NCI-H748 treated with DMSO at 0.1 percent for 48 hours (cell line): ENCODE data around the gene CAGE1.
"Not testable (repeated sequence)": the region's sequence is repeated elsewhere in the genome, so short reads cannot be mapped to it uniquely, and the experiment has no call there.

Source experiments
- DNase-seq: peaks from one replicate; lab custom pipeline; 2025; lab: John Stamatoyannopoulos, UW

The CAGE1 gene

DNA sequence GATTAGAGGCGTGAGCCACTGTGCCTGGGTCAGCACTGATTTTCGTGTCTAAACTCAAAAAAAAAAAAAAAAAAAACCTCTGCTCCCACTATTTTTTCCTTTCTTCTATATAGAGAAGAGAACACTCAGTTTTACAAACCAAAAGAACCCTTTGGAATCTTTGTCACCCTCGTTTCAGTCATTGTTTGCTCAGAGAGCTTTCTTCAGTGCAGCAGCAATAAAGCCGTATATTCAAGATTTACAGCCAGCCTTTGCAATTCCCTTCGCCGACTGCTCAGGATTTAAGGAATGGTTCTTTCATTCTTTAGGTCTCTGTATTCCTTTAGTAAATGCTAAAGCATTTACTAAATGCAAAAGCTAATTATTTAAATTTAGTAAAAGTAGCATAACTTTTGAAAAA, 20.2 kb upstream of the CAGE1 start:
- DNase-seq = no peak

DNA sequence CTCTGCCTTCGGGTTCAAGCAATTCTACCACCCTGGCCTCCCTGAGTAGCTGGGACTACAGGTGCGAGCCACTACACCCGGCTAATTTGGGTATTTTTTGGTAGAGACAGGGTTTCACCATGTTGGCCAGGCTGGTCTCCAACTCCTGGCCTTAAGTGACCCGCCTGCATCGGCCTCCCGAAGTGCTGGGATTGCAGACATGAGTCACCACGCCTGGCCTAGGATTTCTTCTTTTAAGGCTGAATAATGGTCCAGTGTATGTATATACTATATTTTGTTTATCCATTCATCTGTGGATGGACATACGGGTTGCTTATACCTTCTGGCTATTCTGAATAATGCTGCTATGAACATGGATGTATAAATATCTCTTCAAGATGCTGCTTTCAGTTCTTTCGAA, 17.2 kb upstream of the CAGE1 start:
- no peak for DNase-seq

- no peak for DNase-seq
Observed at GRCh38 chr6:7404546-7404945, 15.0 kb upstream of the CAGE1 start.

DNA sequence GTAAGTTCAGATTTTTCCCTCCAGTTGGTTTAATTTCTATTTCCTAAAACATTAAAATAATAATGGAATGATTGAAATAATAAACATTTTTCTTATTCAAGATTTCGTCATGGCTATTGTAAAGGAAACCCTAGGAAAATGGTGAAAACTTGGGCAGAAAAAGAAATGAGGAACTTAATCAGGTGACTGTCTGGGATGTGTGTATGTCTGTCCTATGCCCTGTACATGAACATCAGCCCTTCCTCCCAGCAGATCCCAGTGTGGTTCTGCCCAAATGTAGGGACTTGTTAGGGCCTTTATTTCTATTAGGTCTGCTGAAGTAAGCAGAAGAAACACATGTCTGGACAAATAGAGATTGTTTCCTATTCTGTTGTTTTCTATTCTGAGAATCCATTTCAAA, 13.2 kb upstream of the CAGE1 start:
- DNase-seq = no peak

DNA sequence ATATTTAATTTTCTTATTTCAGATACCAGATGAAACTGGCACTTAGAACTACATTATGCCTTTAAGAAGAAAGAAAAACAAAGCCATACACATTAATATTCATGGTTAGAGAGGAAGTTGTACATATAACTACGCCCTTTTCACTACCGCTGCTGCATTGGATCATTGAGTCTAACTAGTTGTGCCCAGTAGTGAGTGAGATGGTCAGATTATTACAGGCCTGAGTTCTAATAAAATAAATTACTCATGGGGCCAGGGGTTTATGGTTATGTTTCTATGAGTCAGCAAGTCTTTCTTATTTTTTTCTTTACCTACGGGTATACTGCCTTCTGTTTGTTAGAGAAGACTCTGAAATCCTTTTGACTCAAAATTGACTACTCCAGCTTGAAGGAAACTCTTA, 11.5 kb upstream of the CAGE1 start:
- DNase-seq = no peak

DNA sequence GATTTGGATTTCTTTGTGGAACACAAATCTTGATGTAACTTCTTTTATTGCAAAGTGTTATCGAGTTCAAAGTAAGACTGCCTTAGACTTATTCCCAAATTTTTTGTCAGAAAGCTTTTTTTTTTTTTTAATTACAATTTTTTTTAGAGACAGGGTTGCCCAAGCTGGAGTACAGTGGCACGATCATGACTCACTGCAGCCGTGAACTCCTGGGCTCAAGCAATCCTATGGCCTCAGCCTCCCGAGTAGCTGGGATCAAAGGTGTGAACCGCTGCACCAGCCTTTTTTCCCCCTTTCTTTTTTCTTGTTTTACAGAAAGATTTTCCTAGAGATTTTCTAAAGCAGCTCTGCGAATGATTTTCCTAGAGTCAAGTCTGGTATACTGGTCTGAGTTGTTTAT, 2.9 kb upstream of the CAGE1 start:
- no peak for DNase-seq

GRCh38 chr6:7391151-7391550, 1.6 kb upstream of the CAGE1 start:
- DNase-seq = no peak

DNA sequence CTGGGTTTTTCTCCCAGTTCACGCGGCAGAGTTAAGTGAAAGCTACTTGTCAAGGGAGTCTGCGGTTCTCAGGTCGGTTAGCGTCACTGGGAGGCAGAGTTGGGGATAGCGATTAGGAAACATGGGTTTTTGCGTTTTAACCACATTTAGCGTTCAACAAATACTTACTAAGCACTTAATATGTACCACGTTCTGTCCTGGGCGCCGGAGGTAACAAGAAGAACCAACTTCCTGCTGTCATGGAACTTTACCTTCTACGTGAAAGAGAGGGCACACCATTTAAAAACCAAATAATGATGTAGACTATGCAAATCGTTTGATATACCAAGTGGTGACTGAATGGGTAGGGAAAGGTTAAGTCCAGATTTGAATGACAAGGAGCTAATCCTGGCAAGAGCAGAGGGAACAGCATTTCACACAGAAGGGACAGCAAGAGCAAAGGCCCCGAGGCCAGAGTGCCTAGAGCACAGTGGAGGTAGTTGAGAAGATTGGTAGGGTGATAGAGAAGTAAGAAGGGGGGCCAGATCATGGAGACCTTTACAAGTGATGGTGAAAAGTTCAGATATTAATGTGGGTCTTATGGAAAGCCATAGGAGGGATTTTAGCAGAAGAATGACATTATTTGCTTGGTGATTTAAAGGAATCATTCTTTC, 810 bp upstream of the CAGE1 start:
- no peak for DNase-seq

DNA sequence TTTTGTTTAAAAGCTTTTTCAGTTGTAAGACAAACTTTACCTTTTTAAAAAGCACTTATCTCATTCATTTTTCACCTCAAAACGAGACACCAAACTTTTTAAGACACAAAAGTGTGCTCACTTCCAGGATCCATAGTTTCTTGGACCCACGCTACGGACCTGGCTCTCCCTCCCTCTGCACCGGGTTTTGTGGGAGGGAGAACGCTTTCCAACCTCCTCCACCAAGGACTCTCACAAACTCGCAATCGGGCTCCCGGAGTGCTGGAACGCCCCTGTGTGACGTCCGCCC, 436 bp downstream of the CAGE1 start:
- DNase-seq = no peak

DNA sequence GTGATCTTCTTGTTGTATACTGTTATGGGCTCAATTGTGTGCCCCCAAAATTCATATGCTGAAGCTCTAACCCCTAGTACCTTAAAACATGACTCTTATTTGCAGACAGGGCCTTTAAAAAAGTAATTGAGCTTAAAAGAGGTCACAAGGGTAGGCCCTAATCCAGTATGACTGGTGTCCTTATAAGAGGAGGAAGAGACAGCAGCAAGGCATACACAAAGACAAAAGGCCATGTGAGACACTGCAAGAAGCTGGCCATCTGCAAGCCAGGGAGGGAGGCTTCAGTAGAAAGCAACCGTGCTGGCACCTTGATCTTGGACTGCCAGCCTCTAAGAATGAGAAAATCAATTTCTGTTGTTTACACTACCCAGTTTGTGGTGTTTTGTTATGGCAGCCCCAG, 8.4 kb downstream of the CAGE1 start:
- DNase-seq = no peak

DNA sequence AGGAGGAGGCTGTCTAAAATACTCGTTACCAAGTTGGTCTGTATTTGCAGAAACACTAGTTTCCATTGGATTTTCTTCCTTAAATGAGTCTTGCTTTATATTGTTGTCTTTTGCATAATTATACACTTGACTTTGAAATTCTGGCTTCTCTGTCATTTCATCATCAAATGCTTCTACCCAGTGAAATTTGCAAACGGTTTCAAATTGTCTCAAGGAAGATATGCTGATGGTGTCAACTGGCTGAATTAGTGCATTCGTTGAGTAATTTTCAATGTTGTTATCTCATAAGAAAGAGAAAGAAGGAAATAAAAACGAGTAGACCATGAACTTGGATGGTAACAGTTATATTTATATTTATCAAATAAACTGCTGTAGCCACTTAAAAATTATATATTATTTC, 10.8 kb downstream of the CAGE1 start:
- DNase-seq = no peak

- DNase-seq = no peak
Observed at GRCh38 chr6:7377961-7378360, 11.6 kb downstream of the CAGE1 start.

DNA sequence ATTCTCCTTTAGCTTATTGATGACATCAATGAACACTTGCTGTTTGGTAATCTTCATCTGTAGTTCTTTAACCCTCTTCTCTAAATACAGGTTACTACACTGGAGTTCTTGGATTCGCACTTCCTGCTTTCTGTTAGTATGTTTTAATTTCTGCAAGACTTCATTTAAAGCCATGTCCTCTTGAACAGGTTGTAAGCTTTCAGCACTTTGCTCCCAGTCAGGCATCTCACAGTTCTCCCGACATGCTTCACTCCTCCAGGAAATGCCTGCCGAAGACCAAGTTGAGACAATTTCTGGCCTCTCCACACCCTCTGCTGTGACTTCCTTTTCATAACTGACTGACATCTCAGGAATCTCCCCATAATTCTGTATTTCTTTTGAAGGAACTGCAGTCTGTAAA, 15.8 kb downstream of the CAGE1 start:
- no peak for DNase-seq

DNA sequence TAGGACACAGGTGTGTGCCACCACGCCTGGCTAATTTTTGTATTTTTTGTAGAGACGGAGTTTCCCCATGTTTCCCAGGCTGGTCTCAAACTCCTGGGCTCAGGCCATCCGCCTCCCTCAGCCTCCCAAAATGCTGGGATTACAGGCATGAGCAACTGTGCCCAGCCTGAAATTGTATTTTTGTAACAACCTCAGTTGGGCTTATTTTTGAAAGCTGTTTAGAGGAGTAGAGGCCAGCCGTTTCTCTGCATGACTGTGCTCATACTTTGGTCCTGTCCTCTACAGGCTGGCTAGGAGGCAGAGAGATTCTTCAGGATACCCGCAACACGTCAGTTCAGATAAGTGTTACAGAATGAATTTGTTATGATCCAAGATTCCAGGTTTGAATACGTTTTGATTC, 22.1 kb downstream of the CAGE1 start:
- DNase-seq = no peak

DNA sequence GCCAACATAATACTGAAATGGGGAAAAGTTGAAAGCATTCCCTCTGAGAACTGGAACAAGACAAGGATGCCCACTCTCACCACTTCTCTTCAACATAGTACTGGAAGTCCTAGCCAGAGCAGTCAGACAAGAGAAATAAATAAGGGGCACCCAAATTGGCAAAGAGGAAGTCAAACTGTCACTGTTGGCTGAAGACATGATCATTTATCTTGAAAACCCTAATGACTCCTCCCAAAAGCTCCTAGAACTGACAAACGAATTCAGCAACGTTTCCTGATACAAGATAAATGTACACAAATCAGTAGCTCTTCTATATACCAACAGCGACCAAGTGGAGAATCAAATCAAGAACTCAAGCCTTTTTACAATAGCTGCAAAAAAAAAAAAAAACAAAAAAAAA, 37.6 kb downstream of the CAGE1 start:
- DNase-seq = not testable (repeated sequence)

GRCh38 chr6:7350591-7350990, 39.0 kb downstream of the CAGE1 start:
- not testable (repeated sequence) for DNase-seq

- DNase-seq = not testable (repeated sequence)
Observed at GRCh38 chr6:7347551-7347997, 42.0 kb downstream of the CAGE1 start.

DNA sequence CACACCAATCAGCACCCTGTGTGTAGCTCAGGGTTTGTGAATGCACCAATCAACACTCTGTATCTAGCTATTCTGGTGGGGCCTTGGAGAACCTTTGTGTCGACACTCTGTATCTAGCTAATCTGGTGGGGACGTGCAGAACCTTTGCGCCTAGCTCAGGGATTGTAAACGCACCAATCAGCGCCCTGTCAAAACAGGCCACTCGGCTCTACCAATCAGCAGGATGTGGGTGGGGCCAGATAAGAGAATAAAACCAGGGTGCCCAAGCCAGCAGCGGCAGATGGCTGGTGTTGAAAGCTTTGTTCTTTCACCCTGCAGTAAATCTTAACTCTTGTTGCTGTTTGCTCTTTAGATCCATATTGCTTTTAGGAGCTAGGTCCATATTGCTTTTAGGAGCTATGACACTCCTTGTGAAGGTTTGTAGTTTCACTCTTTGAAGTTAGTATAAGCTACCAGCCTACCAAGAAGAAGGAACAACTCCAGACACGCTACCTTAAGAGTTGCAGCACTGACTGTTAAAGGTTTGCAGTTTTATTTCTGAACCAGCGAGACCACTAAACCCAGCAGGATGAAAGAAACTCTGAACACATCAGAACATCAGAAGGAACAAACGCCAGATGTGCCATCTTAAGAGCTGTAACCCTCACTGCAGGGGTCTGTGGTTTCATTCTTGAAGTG, 44.6 kb downstream of the CAGE1 start:
- DNase-seq = not testable (repeated sequence)

GRCh38 chr6:7343546-7344475, 45.7 kb downstream of the CAGE1 start:
- DNase-seq = no peak

GRCh38 chr6:7341989-7342742, 47.4 kb downstream of the CAGE1 start:
- DNase-seq = no peak

GRCh38 chr6:7341271-7341670, 48.3 kb downstream of the CAGE1 start:
- no peak for DNase-seq

DNA sequence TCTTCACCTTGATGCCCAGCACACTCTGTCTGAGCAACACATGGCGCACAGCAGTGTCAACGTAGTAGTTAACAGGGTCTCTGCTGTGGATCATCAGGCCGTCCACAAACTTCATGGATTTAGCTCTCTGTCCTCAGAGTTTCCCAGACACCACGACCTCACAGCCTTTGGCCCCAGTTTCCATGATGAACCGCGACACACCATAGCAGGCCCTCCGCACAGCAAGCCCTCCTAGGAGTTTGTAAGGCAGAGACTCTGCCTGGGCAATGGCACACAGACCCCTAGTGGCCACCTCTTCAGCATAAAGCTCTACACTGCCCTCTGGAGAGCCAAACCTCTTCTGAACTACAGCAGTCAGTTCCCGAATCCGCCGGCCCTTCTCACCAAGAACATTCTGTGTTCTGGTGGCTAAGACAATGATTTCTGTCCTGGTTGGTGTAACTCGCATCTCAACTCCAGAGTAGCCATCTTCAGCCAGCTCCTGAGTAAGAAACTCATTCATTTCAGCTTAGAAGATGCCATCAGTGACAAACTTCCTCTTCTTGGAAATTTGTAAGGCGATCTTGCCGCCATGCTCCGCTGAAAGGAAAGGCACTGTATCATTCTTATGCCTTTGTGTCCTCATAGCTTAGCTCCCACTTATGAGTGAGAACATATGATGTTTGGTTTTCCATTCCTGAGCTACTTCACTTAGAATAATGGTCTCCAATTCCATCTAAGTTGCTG, 50.4 kb downstream of the CAGE1 start:
- DNase-seq = not testable (repeated sequence)
